IPS-NIHi7 (cell line): ENCODE results near the gene ITPR3.

Experiments
- DNase-seq: peaks from one replicate; pipeline ENCODE4 v3.0.0; 2012; ENCODE audit warnings: mixed read lengths; ENCODE audit errors: extremely low spot score

The ITPR3 gene

DNA sequence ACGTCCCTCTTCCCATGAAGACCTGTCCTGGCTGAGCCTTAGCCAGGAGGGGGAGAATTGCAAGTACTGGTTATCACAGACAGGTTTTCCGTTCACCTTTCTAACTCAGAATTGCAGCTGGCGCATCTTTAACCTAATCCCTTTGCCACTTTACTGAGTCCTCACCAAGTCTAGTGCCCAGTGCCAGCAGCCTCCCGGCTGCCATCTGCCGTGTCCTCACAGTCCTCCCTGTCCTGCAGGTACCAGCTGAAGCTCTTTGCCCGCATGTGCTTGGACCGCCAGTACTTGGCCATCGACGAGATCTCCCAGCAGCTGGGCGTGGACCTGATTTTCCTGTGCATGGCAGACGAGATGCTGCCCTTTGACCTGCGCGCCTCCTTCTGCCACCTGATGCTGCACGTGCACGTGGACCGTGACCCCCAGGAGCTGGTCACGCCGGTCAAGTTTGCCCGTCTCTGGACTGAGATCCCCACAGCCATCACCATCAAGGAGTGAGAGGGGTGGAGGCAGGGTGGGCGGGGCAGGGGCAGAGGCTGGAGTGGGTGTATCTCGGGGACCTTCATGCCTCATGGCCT is 49.1 kb downstream of the ITPR3 start:
- no peak for DNase-seq

DNA sequence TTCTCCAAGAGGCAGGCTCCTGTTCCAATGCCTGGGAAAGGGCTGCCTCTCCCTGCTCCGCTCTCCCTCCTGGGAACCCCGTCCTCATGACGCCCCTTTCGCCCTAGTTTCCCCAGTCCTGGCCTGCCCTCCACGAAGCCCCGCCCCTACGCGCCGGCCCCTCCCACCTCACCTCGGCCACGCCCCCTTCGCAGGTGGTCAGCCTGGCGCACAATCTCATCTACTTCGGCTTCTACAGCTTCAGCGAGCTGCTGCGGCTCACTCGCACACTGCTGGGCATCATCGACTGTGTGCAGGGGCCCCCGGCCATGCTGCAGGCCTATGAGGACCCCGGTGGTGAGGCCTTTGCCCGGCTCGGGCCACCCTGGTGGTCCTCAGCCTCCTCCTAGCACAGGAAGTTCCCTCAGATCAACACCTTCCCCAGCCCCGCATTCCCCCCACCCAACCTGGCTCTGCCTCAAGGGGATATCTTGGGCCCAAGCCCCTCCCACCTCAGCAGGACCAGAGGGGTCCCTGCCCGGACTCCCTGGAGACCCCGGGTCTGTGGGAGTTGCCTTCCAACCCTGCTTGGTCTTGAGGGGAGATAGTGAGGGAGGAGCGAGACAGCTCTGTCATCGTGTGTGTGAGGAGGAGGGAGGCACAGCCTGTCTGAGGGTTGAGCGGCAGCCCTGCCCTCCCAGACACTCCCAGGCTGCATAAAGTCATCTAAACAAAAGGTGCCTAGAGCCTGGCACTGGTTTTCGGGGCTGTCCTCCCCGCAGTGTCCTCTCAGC is 50.0 kb downstream of the ITPR3 start:
- DNase-seq, result peak; percentile 91

DNA sequence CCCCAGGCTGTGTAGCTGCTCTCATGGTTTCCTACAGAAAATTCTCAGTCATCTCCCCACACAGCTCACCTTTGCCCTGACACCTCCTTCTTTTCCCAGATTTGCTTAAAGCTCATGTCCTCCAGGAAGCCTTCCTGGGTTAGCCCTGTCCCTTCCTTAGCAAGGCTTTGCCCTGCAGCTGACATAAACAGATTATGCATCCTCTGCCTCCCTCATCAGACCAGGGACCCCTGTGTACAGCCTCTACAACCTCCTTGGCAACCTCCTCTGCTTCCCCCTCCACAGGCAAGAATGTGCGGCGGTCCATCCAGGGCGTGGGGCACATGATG is 50.6 kb downstream of the ITPR3 start:
- no peak for DNase-seq

DNA sequence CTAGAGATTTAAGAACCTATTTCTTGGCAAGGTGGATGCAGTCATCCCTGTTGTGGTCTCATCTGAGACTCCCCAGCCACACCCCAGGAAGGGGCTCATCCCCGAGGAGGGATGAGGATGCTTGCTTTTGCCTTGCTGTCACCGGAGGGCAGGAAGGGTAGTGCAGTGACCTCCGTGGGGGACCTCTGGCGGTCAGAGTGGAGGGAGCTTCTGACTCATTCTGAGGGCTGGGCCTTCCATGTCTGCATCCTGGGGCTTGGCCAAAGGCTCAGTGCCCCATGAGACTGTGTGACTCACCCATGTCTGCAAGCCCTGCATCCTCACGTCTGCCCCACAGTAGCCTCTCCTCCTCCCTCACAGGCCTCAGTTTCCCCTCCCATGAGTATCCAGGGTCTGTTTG is 51.7 kb downstream of the ITPR3 start:
- peak; percentile 78 for DNase-seq

DNA sequence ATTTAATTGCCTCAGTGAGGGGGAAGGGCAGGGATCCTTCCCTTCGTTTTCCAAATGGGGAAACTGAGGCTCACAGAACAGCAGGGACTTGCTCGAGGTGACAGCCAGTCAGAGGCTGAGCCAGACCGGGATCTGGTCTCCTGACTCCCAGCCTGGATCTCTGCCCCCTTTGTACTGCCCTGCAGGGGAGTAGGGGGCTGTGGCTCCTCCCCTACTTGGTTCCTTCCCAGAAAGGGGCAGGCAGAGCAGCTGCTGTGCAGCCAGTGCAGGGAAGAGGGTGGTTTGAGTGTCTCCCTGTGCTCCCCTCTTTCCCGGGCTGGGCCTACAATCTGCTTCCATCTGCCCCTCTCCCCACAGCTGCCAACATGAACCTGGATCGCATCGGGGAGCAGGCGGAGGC is 52.7 kb downstream of the ITPR3 start:
- DNase-seq, result no peak

DNA sequence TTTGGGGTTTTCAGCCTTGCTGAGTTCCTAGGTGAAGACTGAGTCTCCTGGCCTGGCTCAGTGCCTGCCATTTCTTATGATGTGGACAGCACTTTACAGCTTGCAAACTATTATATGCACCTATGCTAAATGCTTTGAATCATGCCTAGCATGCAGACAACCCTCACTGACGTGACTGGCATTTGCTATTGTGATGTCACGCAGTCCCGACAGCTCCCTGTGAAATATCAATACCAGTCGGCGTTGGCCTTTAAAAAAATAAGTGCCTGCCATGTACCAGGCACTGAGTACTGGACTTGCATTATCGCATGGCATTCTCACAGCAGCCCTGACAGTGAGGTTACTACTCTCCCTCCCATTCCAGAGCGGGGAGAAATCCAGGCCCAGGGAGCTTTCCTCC is 54.8 kb downstream of the ITPR3 start:
- DNase-seq, result no peak

DNA sequence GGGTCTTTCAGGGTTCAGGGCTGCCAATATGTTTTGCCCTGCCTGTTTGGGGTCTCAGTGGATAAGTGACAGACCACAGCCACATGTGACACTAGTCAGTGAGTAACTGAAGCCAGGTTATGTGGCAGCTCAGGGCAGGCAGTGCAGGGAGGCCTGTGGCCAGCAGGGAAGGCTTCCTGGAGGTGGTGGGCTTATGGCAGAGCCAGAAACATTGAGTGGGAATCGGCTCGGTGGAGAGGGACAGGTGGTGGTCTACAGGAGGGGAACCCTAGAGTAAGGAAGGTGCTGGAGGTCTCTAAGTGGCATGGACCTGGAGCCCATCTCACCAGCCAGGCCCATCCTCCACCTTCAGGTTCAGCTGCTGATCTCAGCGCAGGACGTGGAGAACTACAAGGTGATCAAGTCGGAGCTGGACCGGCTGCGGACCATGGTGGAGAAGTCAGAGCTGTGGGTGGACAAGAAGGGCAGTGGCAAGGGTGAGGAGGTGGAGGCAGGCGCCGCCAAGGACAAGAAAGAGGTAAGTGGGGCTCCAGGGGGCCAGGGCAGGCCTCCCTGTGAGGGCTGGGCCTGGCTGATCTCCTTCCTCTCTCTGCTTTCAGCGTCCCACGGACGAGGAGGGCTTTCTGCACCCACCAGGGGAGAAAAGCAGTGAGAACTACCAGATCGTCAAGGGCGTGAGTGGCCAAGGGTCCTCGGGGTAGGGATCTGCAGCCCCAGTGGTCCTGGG is 55.5 kb downstream of the ITPR3 start:
- no peak for DNase-seq

DNA sequence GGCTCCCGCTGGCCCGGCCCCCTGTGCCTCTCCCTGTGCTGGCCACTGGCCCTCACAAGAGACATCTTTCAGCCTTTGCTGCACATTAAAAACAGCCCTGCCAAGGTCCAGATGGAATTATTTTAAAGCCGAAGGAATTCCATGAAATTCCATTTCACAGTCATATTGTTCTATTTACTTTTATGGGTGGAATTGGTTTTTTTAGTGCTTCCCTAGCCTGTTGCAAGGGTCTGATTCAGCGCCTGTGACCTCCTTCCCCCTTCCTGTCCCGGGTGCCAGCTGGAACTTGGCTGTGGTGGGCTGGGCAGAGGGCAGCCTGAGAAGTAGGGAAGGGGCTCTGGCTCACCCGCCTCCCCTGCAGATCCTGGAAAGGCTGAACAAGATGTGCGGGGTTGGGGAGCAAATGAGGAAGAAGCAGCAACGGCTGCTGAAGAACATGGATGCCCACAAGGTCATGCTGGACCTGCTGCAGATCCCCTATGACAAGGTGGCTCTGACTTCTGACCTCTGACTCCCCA is 56.1 kb downstream of the ITPR3 start:
- DNase-seq, result no peak

DNA sequence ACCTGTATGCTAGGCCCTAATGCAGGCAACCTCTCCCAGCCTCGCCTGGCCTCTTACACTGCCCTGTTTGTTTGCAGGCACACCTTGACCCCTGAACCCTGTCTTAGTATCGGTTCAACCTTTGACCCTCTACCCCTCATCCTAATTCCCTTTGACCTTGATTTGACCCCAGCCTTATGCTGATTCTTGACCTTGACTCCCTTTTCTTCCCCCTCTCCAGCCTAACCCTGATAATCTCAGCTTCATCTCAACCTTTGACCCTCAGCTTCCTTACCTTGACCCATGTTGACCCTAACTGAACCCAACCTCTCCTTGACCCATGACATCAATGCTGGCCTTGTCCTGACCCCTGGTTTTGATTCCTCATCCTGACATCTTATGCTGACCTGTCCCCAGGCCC is 56.6 kb downstream of the ITPR3 start:
- no peak for DNase-seq

DNA sequence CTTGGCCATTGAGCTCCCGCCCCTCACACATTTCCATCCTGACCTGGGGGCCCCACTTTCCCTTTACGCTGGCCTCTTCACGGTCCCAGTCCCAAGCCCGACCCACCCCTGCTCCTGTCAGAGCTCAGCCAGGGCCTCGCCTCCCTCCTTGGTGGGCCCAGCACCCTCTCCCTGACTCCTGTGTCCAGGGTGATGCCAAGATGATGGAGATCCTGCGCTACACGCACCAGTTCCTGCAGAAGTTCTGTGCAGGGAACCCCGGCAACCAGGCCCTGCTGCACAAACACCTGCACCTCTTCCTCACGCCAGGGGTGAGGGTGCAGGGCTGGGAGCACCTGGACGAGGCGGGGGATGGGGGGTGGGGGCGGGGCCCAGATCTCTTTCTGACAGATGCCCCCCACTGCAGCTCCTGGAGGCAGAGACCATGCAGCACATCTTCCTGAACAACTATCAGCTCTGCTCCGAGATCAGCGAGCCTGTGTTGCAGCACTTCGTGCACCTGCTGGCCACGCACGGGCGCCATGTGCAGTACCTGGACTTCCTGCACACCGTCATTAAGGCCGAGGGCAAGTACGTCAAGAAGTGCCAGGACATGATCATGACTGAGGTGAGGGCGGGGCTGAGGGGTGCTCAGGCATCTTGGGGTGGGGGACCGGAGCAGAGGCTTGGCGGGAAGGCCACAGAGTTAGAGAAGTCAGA is 57.3 kb downstream of the ITPR3 start:
- no peak for DNase-seq

DNA sequence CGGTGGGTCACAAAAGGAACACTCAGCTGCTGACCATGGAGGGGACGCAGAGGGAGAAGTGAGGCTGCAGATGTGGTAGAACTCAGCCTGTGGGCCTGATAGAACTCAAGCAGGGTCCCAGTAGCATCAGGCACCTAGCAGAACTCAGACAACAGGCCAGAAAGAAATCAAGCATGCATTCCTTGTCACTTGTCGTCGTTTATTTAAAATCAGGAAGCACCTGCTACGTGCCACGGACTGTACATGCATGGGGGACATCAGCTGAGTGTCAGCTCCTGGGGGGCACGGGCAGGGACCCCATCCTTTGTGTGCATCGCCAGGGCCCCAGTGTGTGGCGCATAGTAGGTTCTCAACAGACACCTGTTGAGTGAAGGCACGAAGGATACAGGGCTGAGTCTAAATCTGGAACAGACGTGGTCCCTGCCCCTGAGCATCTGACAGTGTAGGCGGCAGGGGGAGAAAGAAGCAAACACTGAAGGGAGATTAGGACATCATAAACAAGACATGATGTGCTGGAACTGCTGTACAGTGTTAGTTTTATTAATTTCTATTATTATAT is 57.9 kb downstream of the ITPR3 start:
- DNase-seq, result no peak

DNA sequence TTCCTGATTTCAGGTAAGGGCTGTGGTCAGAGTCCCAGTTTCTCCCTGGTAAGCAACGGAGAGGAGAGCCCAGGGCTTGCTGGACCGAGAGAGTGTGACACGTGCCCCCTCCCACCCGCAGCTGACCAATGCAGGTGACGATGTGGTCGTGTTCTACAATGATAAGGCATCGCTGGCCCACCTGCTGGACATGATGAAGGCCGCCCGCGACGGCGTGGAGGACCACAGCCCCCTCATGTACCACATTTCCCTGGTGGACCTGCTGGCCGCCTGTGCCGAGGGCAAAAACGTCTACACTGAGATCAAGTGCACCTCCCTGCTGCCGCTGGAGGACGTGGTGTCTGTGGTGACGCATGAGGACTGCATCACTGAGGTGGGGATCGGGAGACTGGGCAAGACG is 58.6 kb downstream of the ITPR3 start:
- no peak for DNase-seq

DNA sequence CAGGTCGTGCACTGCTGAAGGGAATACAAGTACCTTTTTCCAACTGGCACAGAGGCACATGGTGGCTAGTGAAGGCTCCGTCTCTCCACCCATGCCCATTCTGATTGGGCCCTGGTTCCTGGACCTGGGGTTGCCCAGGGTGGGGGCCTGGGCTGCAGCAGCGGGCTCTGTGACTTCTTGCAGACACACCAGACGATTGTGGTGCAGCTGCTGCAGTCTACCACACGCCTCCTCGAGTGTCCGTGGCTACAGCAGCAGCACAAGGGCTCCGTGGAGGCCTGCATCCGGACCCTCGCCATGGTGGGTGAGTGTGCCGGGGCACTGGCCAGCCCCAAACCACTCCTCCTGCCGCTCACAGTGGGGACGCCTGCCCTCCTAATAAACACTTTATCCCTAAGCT is 61.2 kb downstream of the ITPR3 start:
- DNase-seq, result no peak

DNA sequence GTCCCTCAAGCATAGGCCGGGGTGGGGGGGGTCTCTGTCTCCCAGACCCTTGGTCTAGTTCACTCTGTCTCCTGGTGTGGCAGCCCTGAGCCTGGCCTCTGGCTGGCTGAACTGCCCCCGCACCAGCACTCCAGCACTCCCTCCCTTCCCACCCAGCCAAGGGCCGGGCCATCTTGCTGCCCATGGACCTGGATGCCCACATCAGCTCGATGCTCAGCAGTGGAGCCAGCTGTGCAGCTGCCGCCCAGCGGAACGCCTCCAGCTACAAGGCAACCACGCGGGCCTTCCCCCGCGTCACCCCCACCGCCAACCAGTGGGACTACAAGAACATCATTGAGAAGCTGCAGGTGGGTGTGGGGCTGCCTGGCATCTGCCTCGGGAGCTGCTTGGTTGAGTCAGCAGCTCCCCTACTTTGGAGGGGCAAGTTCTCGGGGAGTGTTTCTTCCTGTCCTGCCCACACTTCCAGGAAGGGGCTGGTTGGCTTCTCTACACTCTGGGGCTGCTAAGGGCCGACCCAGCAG is 62.0 kb downstream of the ITPR3 start:
- no peak for DNase-seq

DNA sequence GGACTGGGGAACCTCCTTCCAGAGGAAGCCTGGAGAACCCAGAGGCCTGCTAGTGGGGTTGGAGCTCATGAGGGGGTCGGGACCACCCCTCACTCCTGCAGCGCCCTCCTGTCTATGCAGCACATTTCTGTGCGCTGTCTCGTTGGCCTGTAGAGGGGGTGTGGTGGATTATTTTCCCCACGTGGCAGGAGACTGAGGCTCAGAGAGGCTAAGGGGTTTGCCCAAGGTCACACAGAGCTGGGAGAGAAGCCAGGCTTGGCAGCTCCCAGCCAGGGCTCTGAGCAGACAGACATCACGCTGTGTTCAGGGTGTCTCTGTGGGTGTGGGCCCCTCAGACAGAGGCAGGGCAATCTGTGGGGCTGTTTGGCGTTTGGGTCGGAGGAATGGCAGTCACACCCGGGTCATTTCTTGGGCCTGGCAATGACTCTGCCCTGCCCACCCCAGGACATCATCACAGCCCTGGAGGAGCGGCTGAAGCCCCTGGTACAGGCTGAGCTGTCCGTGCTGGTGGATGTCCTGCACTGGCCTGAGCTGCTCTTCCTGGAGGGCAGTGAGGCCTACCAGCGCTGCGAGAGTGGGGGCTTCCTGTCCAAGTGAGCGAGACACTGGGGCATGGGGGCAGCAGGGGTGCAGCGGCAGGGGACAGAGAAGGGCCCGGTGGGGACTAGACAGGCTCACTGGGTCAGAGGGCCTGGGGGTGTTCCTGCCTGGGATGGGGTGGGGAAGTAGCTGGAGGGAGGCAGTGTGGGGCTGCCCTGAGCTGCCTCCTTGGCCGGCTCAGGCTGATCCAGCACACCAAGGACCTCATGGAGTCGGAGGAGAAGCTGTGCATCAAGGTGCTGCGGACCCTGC is 62.7 kb downstream of the ITPR3 start:
- no peak for DNase-seq

DNA sequence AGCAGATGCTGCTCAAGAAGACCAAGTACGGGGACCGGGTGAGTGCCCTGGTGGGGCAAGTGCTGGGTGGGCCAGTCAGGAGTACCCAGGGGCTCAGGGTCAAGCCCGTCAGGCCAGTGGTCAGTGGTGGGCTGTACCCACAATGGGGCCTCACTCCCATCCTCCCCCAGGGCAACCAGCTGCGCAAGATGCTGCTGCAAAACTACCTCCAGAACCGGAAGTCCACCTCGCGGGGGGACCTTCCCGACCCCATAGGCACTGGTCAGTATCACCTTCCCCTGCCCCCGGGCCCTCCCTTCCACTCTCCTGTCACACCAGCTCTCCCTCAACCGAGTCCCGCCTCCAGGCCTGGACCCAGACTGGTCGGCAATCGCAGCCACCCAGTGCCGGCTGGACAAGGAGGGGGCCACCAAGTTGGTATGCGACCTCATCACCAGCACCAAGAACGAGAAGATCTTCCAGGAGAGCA is 63.3 kb downstream of the ITPR3 start:
- DNase-seq, result no peak

DNA sequence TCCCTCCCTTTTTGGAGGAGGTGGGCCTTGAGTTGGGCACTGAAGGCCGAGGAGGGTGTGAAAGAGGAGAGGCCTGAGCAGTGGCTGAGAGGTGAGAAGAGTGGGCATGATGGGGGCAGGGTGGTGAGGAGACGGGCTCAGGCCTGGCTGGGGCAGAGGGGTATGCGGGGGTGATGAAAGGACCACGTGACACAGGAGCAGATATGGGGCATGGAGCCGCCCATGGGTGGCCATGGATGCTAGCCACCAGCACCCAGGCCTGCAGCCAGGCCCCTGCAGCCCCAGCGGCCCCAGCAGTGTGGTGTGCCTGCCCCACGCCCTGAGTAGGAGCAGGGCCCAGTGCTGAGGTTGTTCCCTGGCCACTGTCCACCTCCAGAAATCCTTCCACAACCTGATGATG is 63.9 kb downstream of the ITPR3 start:
- no peak for DNase-seq

DNA sequence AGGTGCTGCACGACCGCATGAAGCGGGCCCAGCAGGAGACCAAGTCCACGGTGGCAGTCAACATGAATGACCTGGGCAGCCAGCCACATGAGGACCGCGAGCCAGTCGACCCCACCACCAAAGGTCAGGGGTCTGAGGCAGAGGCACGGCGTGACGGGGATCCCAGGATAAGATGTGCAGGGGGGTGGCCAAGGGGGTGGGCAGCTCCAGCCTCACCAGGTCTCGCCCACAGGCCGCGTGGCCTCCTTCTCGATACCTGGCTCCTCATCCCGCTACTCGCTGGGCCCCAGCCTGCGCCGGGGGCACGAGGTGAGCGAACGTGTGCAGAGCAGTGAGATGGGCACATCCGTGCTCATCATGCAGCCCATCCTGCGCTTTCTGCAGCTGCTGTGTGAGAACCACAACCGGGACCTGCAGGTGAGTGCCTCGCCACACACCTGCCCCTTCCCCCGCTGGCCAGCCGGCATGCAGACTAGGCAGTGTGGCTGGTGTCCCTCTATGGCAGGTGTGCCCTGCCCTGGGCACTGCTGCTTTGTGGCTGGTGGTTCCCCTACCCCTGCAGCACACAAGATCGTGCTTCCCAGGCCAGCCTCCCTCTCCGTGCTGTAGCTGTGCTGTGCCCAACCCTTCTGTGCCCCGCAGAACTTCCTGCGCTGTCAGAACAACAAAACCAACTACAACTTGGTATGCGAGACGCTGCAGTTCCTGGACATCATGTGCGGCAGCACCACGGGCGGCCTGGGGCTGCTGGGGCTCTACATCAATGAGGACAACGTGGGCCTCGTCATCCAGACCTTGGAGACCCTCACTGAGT is 64.5 kb downstream of the ITPR3 start:
- no peak for DNase-seq

DNA sequence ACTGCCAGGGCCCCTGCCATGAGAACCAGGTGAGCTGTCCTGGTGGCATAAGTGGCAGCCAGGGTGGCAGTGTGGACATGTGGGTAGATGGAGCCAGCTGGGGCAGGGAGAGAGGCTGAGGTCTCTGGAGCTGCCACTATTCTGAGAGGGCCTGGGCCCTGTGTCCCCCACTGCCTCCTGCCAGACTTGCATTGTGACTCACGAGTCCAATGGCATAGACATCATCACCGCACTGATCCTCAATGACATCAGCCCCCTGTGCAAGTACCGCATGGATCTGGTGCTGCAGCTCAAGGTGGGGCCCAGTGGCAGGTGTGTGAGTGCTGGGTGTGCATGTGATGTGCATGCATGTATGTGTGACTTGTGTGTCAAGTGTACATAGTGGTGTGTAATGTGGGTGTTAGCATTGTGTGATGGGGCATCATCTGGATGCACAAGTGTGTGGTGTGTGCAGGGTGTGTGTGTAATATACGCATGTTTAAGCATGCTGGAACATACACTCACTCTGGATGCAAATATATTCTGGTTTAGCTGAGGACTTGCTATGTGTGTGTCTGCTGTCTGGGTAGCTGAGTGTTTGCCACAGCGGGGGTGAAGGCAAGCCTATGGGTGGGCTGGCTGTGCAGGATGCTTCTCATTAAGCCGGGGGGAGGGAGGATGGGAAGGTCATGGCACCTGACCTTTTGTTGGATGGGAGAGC is 65.3 kb downstream of the ITPR3 start:
- no peak for DNase-seq
